HEK293 (cell line): Measurements from ENCODE around the gene ECM2.

Source experiments
- CTCF ChIA-PET: fragments of 350-600 bp; formaldehyde crosslinking; extraction: SDS; loops from one replicate; lab custom pipeline; 2021; ENCODE audit warnings: antibody characterized with exemption; lab: Yijun Ruan, JAX
- POLR2A ChIA-PET: fragments of 300-600 bp; formaldehyde crosslinking; extraction: SDS; loops from one replicate; lab custom pipeline; 2020; ENCODE audit warnings: antibody characterized with exemption, inconsistent platforms; lab: Yijun Ruan, JAX
- H3K27ac ChIP-seq: fragments of 200-500 bp; sonication (Bioruptor generic); 2 replicates; pipeline ENCODE4 v1.5.1; 2014; ENCODE audit warnings: low read depth, low read length, control low read depth, inconsistent platforms; ENCODE audit errors: extremely low read depth
- H3K36me3 ChIP-seq, 2 experiments: fragments of 200-500 bp in 1 of 2; sonication (Bioruptor generic) in 1 of 2; 1 replicate in 1 of 2; 2 replicates in 1 of 2; pipeline ENCODE4 v1.5.1; 2014 to 2017; ENCODE audit warnings: inconsistent platforms in 2 of 2, low read length in 2 of 2; ENCODE audit not compliant: control insufficient read depth in 2 of 2, insufficient read depth in 1 of 2
- H3K4me1 ChIP-seq: fragments of 200-500 bp; sonication (Bioruptor generic); 2 replicates; pipeline ENCODE4 v1.5.1; 2014; ENCODE audit warnings: mild to moderate bottlenecking, low read length, inconsistent platforms; ENCODE audit not compliant: control insufficient read depth, insufficient read depth
- H3K4me3 ChIP-seq: 2 replicates; pipeline ENCODE4 v1.5.1; 2011; ENCODE audit warnings: low read depth, mild to moderate bottlenecking, control low read depth, low read length, moderate library complexity
- H3K9me3 ChIP-seq: fragments of 200-500 bp; sonication (Bioruptor generic); 2 replicates; pipeline ENCODE4 v1.5.1; 2014; ENCODE audit warnings: low read depth, low read length, inconsistent platforms; ENCODE audit not compliant: control insufficient read depth, insufficient read depth
- BCL11A ChIP-seq: fragments of 450-650 bp; formaldehyde crosslinking; IDR thresholded peaks from 2 replicates; pipeline ENCODE4 v1.5.1; 2016; ENCODE audit warnings: low read depth, missing biosample characterization, missing genetic modification characterization
- EGR2 ChIP-seq: fragments of 450-650 bp; formaldehyde crosslinking; IDR thresholded peaks from 2 replicates; pipeline ENCODE4 v1.5.1; 2016; ENCODE audit warnings: low read depth, missing biosample characterization, missing genetic modification characterization
- HOXA7 ChIP-seq: sonication (generic); formaldehyde crosslinking; IDR thresholded peaks from 2 replicates; pipeline ENCODE4 v1.8.1; 2022; ENCODE audit warnings: missing genetic modification reagents, borderline replicate concordance
- INSM2 ChIP-seq: fragments of 450-650 bp; formaldehyde crosslinking; IDR thresholded peaks from 2 replicates; pipeline ENCODE4 v1.5.1; 2016; ENCODE audit warnings: missing biosample characterization, missing genetic modification characterization
- SALL2 ChIP-seq: fragments of 450-650 bp; formaldehyde crosslinking; IDR thresholded peaks from 2 replicates; pipeline ENCODE4 v1.5.0; 2017; ENCODE audit warnings: missing biosample characterization, mild to moderate bottlenecking, missing genetic modification characterization, borderline replicate concordance
- ZFP69B ChIP-seq: fragments of 450-650 bp; formaldehyde crosslinking; IDR thresholded peaks from 2 replicates; pipeline ENCODE4 v1.5.1; 2016; ENCODE audit warnings: missing biosample characterization, missing genetic modification characterization
- ZNF133 ChIP-seq: fragments of 450-650 bp; formaldehyde crosslinking; IDR thresholded peaks from 2 replicates; pipeline ENCODE4 v1.5.1; 2016; ENCODE audit warnings: missing biosample characterization, missing genetic modification characterization
- ZNF175 ChIP-seq: fragments of 450-650 bp; formaldehyde crosslinking; IDR thresholded peaks from 2 replicates; pipeline ENCODE4 v1.5.1; 2016; ENCODE audit warnings: missing biosample characterization, missing genetic modification characterization
- ZNF19 ChIP-seq: fragments of 450-650 bp; formaldehyde crosslinking; IDR thresholded peaks from 2 replicates; pipeline ENCODE4; 2016; ENCODE audit warnings: missing biosample characterization, missing genetic modification characterization, low read depth
- ZNF239 ChIP-seq: fragments of 450-650 bp; formaldehyde crosslinking; IDR thresholded peaks from 2 replicates; pipeline ENCODE4 v1.5.1; 2016; ENCODE audit warnings: missing biosample characterization, missing genetic modification characterization
- ZNF302 ChIP-seq: fragments of 450-650 bp; formaldehyde crosslinking; IDR thresholded peaks from 2 replicates; pipeline ENCODE4 v1.5.1; 2016; ENCODE audit warnings: missing biosample characterization, missing genetic modification characterization, low read depth
- ZNF335 ChIP-seq: fragments of 450-650 bp; formaldehyde crosslinking; conservative IDR thresholded peaks from 2 replicates; pipeline ENCODE4 v1.5.1; 2016; ENCODE audit warnings: missing biosample characterization, missing genetic modification characterization
- ZNF398 ChIP-seq: fragments of 450-650 bp; formaldehyde crosslinking; IDR thresholded peaks from 2 replicates; pipeline ENCODE4 v1.5.1; 2017; ENCODE audit warnings: missing biosample characterization, missing genetic modification characterization
- ZNF514 ChIP-seq: fragments of 450-650 bp; formaldehyde crosslinking; IDR thresholded peaks from 2 replicates; pipeline ENCODE4 v1.5.1; 2016; ENCODE audit warnings: missing biosample characterization, missing genetic modification characterization
- ZNF623 ChIP-seq: fragments of 450-650 bp; formaldehyde crosslinking; IDR thresholded peaks from 2 replicates; pipeline ENCODE4 v1.5.1; 2016; ENCODE audit warnings: missing biosample characterization, missing genetic modification characterization
- ZNF660 ChIP-seq: fragments of 450-650 bp; IDR thresholded peaks from 2 replicates; pipeline ENCODE4 v1.5.1; 2018; ENCODE audit warnings: missing biosample characterization, mild to moderate bottlenecking, missing genetic modification characterization
- ZNF701 ChIP-seq: fragments of 450-650 bp; formaldehyde crosslinking; IDR thresholded peaks from 2 replicates; pipeline ENCODE4 v1.5.1; 2016; ENCODE audit warnings: missing biosample characterization, missing genetic modification characterization
- ZNF837 ChIP-seq: fragments of 450-650 bp; formaldehyde crosslinking; IDR thresholded peaks from 2 replicates; pipeline ENCODE4 v1.5.1; 2016; ENCODE audit warnings: missing biosample characterization, missing genetic modification characterization
- ZXDB ChIP-seq: fragments of 450-650 bp; formaldehyde crosslinking; IDR thresholded peaks from 2 replicates; pipeline ENCODE4 v1.5.1; 2016; ENCODE audit warnings: missing biosample characterization, missing genetic modification characterization
- TF ChIP-seq, protein P1 (sequence below): fragments of 450-650 bp; formaldehyde crosslinking; IDR thresholded peaks from 2 replicates; pipeline ENCODE4 v1.5.1; 2016; ENCODE audit warnings: missing biosample characterization, missing genetic modification characterization
- TF ChIP-seq, protein P2 (sequence below): fragments of 450-650 bp; formaldehyde crosslinking; IDR thresholded peaks from 2 replicates; pipeline ENCODE4 v1.5.1; 2016; ENCODE audit warnings: missing biosample characterization, missing genetic modification characterization
- TF ChIP-seq, protein P3 (sequence below): fragments of 450-650 bp; formaldehyde crosslinking; IDR thresholded peaks from 2 replicates; pipeline ENCODE4 v1.5.1; 2016; ENCODE audit warnings: missing biosample characterization, missing genetic modification characterization

ECM2 gene

GRCh38 chr9:92513349-92513748 is 22.4 kb downstream of the ECM2 start:
- Histone ChIP-seq H3K36me3 (no peaks in the 10 kb centered on the region), H3K27ac (no peak overlapping the region), H3K9me3 (no peaks in the 10 kb centered on the region), H3K4me1 (no peaks in the 10 kb centered on the region), H3K4me3 (no peak overlapping the region)
- ChIA-PET POLR2A (no interaction called here), CTCF (interaction anchor here (0.6 kb wide), 2 partner anchors 32 to 379 kb away, joined by 4 to 5 read pairs; no protein-coding TSS in a partner anchor)
- TF ChIP-seq ZNF239 (tag by site-specific recombination) (no peak), HOXA7 (CRISPR knock-in tag) (no peak), ZNF660 (tag by site-specific recombination) (no peak), ZNF398 (tag by site-specific recombination) (no peak), ZNF19 (tag by site-specific recombination) (no peak), ZNF623 (tag by site-specific recombination) (no peak)
- TF ChIP-seq, protein P1, sequence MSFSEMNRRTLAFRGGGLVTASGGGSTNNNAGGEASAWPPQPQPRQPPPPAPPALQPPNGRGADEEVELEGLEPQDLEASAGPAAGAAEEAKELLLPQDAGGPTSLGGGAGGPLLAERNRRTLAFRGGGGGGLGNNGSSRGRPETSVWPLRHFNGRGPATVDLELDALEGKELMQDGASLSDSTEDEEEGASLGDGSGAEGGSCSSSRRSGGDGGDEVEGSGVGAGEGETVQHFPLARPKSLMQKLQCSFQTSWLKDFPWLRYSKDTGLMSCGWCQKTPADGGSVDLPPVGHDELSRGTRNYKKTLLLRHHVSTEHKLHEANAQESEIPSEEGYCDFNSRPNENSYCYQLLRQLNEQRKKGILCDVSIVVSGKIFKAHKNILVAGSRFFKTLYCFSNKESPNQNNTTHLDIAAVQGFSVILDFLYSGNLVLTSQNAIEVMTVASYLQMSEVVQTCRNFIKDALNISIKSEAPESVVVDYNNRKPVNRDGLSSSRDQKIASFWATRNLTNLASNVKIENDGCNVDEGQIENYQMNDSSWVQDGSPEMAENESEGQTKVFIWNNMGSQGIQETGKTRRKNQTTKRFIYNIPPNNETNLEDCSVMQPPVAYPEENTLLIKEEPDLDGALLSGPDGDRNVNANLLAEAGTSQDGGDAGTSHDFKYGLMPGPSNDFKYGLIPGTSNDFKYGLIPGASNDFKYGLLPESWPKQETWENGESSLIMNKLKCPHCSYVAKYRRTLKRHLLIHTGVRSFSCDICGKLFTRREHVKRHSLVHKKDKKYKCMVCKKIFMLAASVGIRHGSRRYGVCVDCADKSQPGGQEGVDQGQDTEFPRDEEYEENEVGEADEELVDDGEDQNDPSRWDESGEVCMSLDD (tag by site-specific recombination), result no peak

GRCh38 chr9:92512622-92513021 is 23.2 kb downstream of the ECM2 start:
- H3K9me3 ChIP-seq, result no peaks in the 10 kb centered on the region
- ChIA-PET POLR2A (no interaction called here), CTCF (no interaction called here)
- no peak for TF ChIP-seq SALL2 (tag by site-specific recombination)
- no peak for TF ChIP-seq ZFP69B (tag by site-specific recombination)
- no peak for TF ChIP-seq ZNF837 (tag by site-specific recombination)
- TF ChIP-seq ZNF514 (tag by site-specific recombination), result no peak
- H3K36me3 ChIP-seq, result no peaks in the 10 kb centered on the region
- H3K27ac ChIP-seq, result no peak overlapping the region
- no peak overlapping the region for H3K4me3 ChIP-seq
- no peaks in the 10 kb centered on the region for H3K4me1 ChIP-seq

GRCh38 chr9:92510747-92511146 is 25.0 kb downstream of the ECM2 start:
- no peaks in the 10 kb centered on the region for H3K9me3 ChIP-seq
- H3K4me1 ChIP-seq, result no peaks in the 10 kb centered on the region
- no peak overlapping the region for H3K27ac ChIP-seq
- no peaks in the 10 kb centered on the region for H3K36me3 ChIP-seq
- ChIA-PET POLR2A (no interaction called here), CTCF (no interaction called here)
- no peak overlapping the region for H3K4me3 ChIP-seq
- TF ChIP-seq, protein P2, sequence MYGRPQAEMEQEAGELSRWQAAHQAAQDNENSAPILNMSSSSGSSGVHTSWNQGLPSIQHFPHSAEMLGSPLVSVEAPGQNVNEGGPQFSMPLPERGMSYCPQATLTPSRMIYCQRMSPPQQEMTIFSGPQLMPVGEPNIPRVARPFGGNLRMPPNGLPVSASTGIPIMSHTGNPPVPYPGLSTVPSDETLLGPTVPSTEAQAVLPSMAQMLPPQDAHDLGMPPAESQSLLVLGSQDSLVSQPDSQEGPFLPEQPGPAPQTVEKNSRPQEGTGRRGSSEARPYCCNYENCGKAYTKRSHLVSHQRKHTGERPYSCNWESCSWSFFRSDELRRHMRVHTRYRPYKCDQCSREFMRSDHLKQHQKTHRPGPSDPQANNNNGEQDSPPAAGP, result no peak
- TF ChIP-seq, protein P3, sequence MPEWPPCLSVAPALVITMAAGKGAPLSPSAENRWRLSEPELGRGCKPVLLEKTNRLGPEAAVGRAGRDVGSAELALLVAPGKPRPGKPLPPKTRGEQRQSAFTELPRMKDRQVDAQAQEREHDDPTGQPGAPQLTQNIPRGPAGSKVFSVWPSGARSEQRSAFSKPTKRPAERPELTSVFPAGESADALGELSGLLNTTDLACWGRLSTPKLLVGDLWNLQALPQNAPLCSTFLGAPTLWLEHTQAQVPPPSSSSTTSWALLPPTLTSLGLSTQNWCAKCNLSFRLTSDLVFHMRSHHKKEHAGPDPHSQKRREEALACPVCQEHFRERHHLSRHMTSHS (tag by site-specific recombination), result no peak
- TF ChIP-seq ZNF133 (no peak), ZNF175 (no peak), ZXDB (tag by site-specific recombination) (no peak), ZNF837 (tag by site-specific recombination) (no peak), INSM2 (tag by site-specific recombination) (no peak), ZNF335 (no peak), BCL11A (tag by site-specific recombination) (no peak), ZNF302 (tag by site-specific recombination) (no peak), EGR2 (tag by site-specific recombination) (no peak), ZNF701 (tag by site-specific recombination) (no peak)
